NCI-H146 (cell line): Measurements from ENCODE around the gene COL6A5.
"Not testable (repeated sequence)": the region's sequence is repeated elsewhere in the genome, so short reads cannot be mapped to it uniquely, and the experiment has no call there.

ENCODE experiments used
- DNase-seq: peaks from one replicate; lab custom pipeline; 2025; lab: John Stamatoyannopoulos, UW

The COL6A5 gene

GRCh38 chr3:130448155-130448554, 102.7 kb downstream of the COL6A5 start:
- not testable (repeated sequence) for DNase-seq

- no peak for DNase-seq
Observed at GRCh38 chr3:130456540-130456939, 111.1 kb downstream of the COL6A5 start.

- DNase-seq, result no peak
Observed at GRCh38 chr3:130457671-130458070, 112.2 kb downstream of the COL6A5 start.

GRCh38 chr3:130459944-130460343, 114.5 kb downstream of the COL6A5 start:
- no peak for DNase-seq

- no peak for DNase-seq
Observed at GRCh38 chr3:130462089-130462488, 116.6 kb downstream of the COL6A5 start.

GRCh38 chr3:130463221-130463620, 117.7 kb downstream of the COL6A5 start:
- no peak for DNase-seq

- no peak for DNase-seq
Observed at GRCh38 chr3:130465521-130465920, 120.0 kb downstream of the COL6A5 start.

GRCh38 chr3:130468311-130468710, 122.8 kb downstream of the COL6A5 start:
- no peak for DNase-seq

GRCh38 chr3:130470126-130470525, 124.7 kb downstream of the COL6A5 start:
- no peak for DNase-seq

GRCh38 chr3:130473416-130473815, 127.9 kb downstream of the COL6A5 start:
- no peak for DNase-seq

GRCh38 chr3:130480736-130481135, 135.3 kb downstream of the COL6A5 start:
- DNase-seq, result no peak

GRCh38 chr3:130488288-130488687, 142.8 kb downstream of the COL6A5 start:
- no peak for DNase-seq

- DNase-seq, result no peak
Observed at GRCh38 chr3:130488769-130489450, 143.4 kb downstream of the COL6A5 start.

GRCh38 chr3:130490241-130490640, 144.8 kb downstream of the COL6A5 start:
- no peak for DNase-seq

GRCh38 chr3:130491431-130491830, 146.0 kb downstream of the COL6A5 start:
- no peak for DNase-seq

GRCh38 chr3:130504701-130505100, 159.2 kb downstream of the COL6A5 start:
- DNase-seq, result no peak

- no peak for DNase-seq
Observed at GRCh38 chr3:130506031-130506430, 160.6 kb downstream of the COL6A5 start.

GRCh38 chr3:130507746-130508145, 162.3 kb downstream of the COL6A5 start:
- DNase-seq, result no peak

- no peak for DNase-seq
Observed at GRCh38 chr3:130509008-130509407, 163.5 kb downstream of the COL6A5 start.

- DNase-seq, result no peak
Observed at GRCh38 chr3:130514681-130515080, 169.2 kb downstream of the COL6A5 start.

GRCh38 chr3:130515755-130516154, 170.3 kb downstream of the COL6A5 start:
- no peak for DNase-seq

GRCh38 chr3:130516645-130517512, 171.4 kb downstream of the COL6A5 start, which contains the start of gene COL6A6:
COL6A6 (plus strand) TSS chr3:130517177; CDS start chr3:130560365, 43,188 bp downstream.
- no peak for DNase-seq

GRCh38 chr3:130517602-130518001, 172.1 kb downstream of the COL6A5 start:
- DNase-seq, result no peak
